Hypothalamus (tissue), 51 donors: ENCODE results near the gene DHRS7B.
"Not testable (repeated sequence)": the region's sequence is repeated elsewhere in the genome, so short reads cannot be mapped to it uniquely, and the experiment has no call there.

Experiments used
- DNase-seq, 51 donors: peaks; one replicate each; lab custom pipeline; 2025; lab: John Stamatoyannopoulos, UW

The DHRS7B gene

GRCh38 chr17:21126645-21127508, at the start of gene DHRS7B:
DHRS7B (plus strand) TSS chr17:21126964; CDS start chr17:21126972, 8 bp downstream.
- peak; percentile 59 to 97 (median 91) for DNase-seq

DNA sequence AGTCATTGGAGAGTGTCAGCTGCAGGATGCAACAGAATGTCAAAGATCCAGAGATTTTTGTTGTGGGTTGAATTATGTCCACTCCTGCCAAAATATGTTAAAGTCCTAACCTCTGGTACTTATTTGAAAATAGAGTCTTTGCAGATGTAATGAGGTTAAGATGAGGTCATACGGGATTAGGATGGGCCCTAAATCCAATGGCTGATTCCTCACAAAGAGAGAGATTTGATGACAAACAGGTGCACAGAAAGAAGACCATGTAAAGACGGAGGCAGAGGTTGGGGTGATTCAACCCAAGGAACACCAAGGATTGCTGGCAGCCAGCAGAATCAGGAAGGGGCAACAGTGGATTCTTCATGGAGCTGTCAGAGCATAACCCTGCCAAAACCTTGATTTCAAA, 49.5 kb upstream of the DHRS7B start:
- DNase-seq = no peak

DNA sequence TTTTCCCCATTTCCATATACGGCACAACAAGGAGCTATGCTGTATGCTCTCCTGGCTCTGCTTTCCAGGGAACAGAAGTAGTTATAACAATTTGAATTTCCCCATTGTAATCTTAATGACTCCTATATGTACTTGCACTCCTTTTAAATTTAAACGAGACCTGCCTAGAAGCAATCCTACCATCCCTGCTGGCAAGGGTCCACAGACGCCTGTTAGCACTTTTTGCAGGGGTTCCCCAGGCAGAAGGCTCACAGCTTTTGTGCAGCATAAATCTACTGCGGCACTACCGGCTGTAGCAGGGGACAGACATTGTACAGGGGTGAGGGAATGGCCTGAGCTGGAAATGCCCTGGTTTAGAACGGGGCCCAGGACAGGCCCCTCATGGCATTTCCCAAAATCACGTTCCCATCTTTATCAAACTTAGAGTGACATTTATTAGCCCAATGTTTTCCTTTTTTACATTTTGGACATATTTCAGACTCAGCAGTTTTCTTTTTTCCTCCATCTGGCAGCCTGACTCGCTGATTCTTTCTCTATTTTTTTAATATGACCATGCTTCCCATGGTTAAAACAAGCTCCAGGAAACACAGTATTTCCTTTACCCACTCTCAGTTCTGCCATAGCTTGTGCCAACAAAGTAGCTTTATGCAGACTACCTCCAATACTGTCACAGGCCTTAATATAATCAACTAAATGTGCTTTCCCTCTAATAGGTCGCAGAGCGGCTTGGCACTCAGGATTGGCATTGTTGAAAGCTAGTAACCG, 48.6 kb upstream of the DHRS7B start:
- peak in 2 of 51 donors; percentile 6 to 17 for DNase-seq

- peak in 3 of 51 donors; percentile 4 to 10 (median 6) for DNase-seq
These were observed 47.6 kb upstream of the DHRS7B start for GRCh38 chr17:21079196-21079595.

DNA sequence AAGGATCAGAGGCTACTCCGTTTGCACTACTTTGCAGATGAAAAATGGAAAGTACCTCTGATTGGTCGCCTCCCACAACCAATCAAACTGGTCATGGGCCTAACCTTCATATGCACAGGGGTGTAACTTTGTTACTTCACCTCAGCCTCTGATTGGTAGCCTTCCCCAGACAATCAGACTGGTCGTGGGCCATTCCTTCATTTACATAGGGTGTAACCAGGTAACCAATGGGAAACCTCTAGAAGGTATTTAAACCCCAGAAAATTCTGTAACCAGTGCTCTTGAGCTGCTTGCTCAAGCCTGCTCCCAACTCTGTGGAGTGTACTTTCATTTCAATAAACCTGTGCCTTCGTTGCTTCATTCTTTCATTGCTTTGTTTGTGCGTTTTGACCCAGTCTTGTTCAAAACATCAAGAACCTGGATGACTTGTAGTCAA, 44.7 kb upstream of the DHRS7B start:
- DNase-seq = no peak

DNA sequence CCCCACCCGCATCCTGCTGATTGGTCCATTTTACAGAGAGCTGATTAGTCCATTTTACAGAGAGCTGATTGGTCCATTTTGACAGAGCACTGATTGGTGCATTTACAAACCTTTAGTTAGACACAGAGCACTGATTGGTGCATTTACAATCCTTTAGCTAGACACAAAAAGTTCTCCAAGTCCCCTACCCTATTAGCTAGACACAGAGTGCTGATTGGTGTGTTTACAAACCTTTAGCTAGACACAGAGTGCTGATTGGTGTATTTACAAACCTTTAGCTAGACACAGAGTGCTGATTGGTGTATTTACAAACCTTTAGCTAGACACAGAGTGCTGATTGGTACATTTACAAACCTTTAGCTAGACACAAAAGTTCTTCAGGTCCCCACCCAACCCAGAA, 41.5 kb upstream of the DHRS7B start:
- not testable (repeated sequence) for DNase-seq

GRCh38 chr17:21085707-21086106, 41.1 kb upstream of the DHRS7B start:
- no peak for DNase-seq

- no peak for DNase-seq
These were observed 37.6 kb upstream of the DHRS7B start for GRCh38 chr17:21089145-21089544.

DNA sequence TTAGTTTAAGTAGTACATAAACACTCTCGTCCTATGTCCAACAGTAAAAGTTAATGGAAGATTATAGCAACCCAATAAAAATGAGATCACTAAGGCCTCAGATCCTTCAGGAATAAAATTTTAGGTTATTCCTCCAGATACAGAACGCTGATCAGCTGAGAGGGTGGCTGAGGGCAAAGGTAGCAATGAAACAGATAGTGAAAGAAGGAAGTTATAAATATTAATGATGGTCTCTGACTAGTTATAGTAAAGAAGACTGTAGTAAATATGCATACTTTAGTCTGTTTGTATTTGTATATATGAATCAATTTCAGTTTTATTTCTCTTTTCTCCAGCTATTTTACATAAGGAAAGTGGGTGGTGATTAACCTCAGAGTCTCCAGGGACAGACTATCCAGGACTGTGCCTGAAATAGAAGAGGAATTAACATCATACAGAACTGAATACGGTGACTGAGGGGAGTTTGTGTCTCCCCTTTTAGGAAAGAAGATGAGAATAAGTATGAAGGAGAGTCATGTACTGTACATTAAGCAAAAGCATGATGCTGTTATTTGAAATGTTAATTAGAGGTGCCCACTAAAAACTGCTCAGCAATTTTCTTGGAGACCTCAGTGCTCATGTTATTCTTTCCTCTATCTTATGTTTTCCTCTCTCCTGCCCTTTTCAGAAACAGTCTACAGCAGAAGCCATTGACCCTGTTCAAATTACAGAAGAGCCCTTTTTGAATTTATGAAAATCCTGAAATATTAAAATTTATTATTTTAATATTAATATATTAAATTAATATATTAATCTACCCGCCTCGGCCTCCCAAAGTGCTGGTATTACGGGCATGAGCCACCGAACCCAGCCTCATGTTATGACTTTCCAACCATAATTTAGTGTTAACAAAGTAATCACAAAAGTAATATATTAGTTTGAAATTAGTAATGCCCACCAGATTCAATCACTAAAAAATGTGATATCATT, 36.5 kb upstream of the DHRS7B start:
- no peak for DNase-seq

DNA sequence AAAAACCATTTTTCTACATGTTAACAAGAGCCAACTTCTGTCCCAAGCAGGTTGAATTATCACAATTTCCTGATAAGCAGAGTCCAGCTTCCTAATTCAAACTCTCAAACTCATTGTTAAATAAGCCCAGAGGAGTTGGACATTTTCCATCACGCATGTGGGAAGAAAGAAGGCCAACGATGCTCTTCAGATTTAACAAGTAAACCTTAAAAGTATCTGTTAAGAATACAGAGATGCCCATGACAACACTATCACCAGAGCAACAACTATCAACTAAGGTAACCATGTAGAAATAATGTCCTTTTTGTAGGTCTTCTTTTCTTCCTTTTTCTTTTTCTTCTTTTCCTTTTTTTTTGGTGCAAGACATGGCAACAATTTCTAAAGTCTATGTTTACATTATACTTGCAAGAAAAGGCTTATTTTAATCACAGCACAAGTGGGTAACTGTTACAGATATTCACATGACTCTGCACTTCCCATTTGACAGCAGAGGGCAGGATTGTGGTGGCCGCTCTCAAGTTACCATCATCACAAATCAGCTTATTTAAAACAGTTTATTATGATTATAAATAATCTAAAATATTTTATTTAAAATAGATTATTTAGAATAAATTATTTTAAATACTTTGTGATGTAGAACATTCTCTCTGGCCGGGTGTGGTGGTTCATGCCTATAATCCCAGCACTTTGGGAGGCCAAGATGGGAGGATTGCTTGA, 35.7 kb upstream of the DHRS7B start:
- peak in 3 of 51 donors; percentile 1 to 24 (median 7) for DNase-seq

GRCh38 chr17:21094298-21094704, 32.5 kb upstream of the DHRS7B start:
- DNase-seq = no peak

- no peak for DNase-seq
These were observed 31.0 kb upstream of the DHRS7B start for GRCh38 chr17:21095735-21096134.

DNA sequence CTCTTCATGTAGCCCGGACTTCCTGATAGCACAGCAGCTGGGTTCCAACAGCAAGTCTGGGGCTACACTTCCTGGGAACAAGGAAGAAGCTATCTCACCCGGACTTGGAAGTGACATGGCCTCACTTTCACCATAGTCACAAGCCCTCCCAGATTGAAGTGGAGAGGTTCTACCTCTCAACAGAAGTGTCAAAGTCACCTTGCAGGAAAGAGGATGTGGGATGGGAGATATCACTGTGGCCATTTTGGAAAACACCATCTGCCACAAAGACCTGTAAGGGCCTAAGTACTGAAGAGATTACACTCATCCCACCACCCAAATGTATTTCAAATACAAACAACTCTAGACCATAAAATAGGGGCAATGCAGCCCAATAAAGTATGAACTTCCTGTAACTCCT, 29.9 kb upstream of the DHRS7B start:
- no peak for DNase-seq

DNA sequence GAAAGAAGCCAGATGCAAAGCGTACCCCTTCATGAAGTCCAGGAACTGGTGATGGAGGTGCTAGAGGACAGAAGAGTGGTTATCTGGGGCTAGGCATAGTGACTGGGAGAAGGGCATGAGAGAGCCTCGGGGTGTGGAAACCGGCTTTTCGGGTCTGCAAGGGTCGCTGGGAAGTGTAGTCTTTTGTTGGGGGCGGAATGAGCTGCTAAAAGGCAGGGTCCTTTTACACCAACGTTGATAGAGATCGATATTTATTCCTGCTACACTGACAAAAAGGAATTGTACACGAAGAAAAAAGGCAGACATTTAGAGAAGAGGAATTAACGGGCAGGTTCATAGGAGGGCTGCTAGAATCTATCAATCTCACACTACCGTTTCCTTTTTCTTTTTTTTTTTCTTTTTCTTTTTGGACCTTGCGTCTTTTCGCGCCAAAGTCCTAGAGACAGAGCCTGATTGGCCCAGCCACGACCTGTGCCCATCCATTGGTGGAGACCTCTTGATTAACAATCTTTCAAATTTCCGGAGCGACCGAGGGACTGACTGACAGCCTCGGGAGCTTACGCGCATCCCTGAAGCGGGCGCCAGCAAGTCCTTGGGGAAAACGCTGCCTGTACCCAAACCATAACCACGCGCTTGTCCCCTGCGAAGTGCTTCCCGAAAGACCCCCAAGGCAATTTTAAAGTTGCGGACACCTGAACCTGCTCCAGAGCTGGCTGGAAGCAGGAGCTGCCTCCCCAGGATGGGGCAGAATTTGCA, 27.7 kb upstream of the DHRS7B start:
- DNase-seq = peak in 33 of 51 donors; percentile 7 to 65 (median 39)

GRCh38 chr17:21100636-21101035, 26.1 kb upstream of the DHRS7B start:
- no peak for DNase-seq

DNA sequence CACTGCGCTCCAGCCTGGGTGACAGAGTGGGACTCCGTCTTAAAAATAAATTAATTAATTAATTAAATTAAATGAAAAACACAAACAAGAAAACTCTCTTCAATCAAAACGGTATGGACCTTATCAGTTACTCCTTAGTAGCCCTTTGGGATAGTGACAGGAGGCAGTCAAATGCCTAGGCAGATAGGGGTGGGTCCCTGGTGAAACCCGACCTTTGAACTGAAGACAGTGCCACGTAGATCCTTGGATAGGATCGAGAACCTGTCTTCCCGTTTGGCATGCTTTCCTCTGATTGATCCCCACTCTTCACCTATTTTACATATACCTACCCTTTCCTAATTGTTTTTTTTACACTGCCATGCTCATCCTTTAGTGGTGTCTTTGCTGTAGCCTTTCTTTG, 22.2 kb upstream of the DHRS7B start:
- no peak for DNase-seq

- DNase-seq = no peak
These were observed 21.5 kb upstream of the DHRS7B start for GRCh38 chr17:21105064-21105894.

- no peak for DNase-seq
These were observed 20.4 kb upstream of the DHRS7B start for GRCh38 chr17:21106316-21106715.
